OCI-LY7 (cell line): Measurements from ENCODE around the gene LINC00237.

ENCODE experiments used
- CTCF ChIP-seq: fragments of 200-600 bp; sonication (generic); conservative IDR thresholded peaks from 2 replicates; pipeline ENCODE4 v1.5.1; 2014; ENCODE audit warnings: mild to moderate bottlenecking, antibody characterized with exemption, low read length, moderate library complexity, mixed read lengths
- EZH2phosphoT487 ChIP-seq: fragments of 200-600 bp; sonication (generic); IDR thresholded peaks from 2 replicates; pipeline ENCODE4 v1.6.1; 2018; ENCODE audit warnings: low read depth, borderline replicate concordance, mild to moderate bottlenecking, mixed run types, antibody characterized with exemption, low read length, moderate library complexity, mixed read lengths

- TF ChIP-seq CTCF: no peak
- no peak for TF ChIP-seq EZH2phosphoT487
Measured at GRCh38 chr20:21133917-21134622, 27.9 kb upstream of the LINC00237 start.
